Stimulated activated CD4-positive, alpha-beta T cell treated with anti-CD3 and anti-CD28 coated beads, Interleukin-15, amount 100 ng/mL, for 24 hours (primary cell): ENCODE measurements around the gene OR10G8.
A peak's percentile ranks its signal among the peaks of the same experiment; 100 is the strongest.
"Not testable (repeated sequence)": the region's sequence is repeated elsewhere in the genome, so short reads cannot be mapped to it uniquely, and the experiment has no call there.

Experiments used
- DNase-seq: peaks from one replicate; pipeline ENCODE4 v3.0.0-alpha.2; 2020

OR10G8 gene, protein sequence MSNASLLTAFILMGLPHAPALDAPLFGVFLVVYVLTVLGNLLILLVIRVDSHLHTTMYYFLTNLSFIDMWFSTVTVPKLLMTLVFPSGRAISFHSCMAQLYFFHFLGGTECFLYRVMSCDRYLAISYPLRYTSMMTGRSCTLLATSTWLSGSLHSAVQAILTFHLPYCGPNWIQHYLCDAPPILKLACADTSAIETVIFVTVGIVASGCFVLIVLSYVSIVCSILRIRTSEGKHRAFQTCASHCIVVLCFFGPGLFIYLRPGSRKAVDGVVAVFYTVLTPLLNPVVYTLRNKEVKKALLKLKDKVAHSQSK

DNA sequence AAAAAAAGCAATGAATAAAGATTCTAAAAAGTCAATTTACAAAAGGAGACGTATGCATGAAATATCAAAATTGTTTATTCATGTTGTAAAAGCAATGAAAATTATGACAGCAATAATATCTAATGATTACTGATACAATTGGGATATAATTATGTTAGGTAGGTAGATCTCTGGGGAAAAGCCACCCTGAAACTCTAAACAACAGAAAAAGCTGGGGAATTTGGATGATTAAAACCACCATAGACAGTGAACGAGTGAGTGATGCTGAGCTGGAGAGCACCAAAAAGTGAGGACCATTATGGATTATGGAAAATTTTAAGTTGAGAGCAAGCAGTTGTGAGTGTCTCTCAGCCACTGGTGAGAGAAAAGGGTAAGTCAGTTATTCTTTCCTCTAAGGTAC is at the start of gene OR10G8:
Gene OR10G8, plus strand, starts transcription at position 301 of the 400 bp plus-strand sequence. CDS start 2,825 bp downstream, outside the sequence.
- no peak for DNase-seq

GRCh38 chr11:123977731-123978347 is 48.8 kb upstream of the OR10G8 start, which contains the start of gene OR10S1:
Gene OR10S1, minus strand, starts transcription at chr11:123977781. Its CDS starts 117 bp downstream, at chr11:123977664.
- no peak for DNase-seq

DNA sequence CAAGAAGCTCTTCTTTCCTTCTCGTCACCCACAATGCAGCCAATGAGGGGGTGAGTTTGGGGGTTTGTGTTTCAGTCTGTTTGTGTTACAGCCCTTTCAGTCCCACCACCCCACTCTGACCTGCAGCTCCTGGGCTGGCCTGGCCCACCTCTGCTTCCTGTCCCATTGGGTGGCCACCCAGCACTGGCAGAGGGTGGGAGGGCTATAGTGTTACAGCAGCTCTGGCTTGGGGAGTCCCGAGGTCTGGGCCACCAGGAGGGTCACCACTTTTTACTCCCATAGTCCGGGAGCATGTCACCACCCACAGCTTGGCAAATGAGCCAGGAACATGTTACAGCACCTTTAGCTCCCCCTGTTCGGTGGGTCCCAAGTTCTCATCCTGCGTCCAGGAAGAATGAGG is 47.3 kb upstream of the OR10G8 start:
- no peak for DNase-seq

DNA sequence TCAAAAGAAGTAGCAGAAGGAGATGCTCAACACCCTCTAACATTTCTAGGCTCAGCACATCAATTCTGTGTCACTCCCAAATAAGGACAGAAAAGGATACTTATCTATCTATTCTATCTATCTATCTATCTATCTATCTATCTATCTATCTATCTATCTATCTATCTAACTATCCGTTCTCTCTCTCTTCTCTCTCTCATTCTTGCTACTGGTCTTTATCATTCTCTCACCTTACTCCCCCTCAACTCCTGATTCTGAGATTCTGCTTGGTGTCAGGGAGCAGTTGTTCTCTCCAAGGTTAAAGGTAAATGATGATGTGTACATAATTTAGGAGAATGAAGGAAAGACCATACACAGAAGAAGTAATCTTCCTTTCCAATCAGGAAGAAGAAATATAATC is 31.5 kb upstream of the OR10G8 start, which contains the start of gene OR10G6:
Gene OR10G6, minus strand, starts transcription at position 43 of the 400 bp plus-strand sequence. Its CDS starts 0 bp downstream, at position 43.
- no peak for DNase-seq

- no peak for DNase-seq
Measured at GRCh38 chr11:124012697-124013096, 13.9 kb upstream of the OR10G8 start, which contains the start of gene OR10G4. Gene OR10G4, plus strand, starts transcription at chr11:124012997. Its CDS starts 2,578 bp downstream, at chr11:124015575.

DNA sequence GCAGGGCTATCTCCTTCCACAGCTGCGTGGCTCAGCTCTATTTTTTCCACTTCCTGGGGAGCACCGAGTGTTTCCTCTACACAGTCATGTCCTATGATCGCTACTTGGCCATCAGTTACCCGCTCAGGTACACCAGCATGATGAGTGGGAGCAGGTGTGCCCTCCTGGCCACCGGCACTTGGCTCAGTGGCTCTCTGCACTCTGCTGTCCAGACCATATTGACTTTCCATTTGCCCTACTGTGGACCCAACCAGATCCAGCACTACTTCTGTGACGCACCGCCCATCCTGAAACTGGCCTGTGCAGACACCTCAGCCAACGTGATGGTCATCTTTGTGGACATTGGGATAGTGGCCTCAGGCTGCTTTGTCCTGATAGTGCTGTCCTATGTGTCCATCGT is 10.8 kb upstream of the OR10G8 start:
- DNase-seq, result not testable (repeated sequence)

DNA sequence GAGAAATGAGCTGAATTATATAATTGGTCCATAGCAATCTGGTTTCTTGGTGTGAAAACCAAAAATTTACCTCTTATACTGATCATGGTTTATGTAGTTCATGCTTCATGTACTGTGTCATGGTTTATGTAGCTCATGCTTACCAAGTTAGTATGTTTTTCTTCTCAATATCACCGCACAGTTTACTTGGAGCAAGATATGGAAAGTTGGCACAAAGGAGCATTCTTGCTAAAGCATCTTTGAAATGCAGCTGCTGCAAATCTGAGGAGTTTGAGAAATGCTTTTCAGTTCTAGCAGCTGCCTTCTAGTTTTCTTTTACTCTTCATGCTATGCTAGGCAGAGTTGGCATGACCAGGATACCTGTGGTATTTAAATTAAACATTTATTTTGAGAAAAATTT is 10.1 kb downstream of the OR10G8 start:
- DNase-seq, result no peak

GRCh38 chr11:124039557-124039956 is 13.0 kb downstream of the OR10G8 start:
- no peak for DNase-seq

GRCh38 chr11:124041254-124041653 is 14.7 kb downstream of the OR10G8 start, which contains the start of gene OR10G7:
Gene OR10G7, minus strand, starts transcription at chr11:124041325. Its CDS starts 2,324 bp downstream, at chr11:124039001.
- no peak for DNase-seq

- DNase-seq, result no peak
Measured at GRCh38 chr11:124043420-124043819, 16.8 kb downstream of the OR10G8 start.

- no peak for DNase-seq
Measured at GRCh38 chr11:124050748-124051147, 24.1 kb downstream of the OR10G8 start.

DNA sequence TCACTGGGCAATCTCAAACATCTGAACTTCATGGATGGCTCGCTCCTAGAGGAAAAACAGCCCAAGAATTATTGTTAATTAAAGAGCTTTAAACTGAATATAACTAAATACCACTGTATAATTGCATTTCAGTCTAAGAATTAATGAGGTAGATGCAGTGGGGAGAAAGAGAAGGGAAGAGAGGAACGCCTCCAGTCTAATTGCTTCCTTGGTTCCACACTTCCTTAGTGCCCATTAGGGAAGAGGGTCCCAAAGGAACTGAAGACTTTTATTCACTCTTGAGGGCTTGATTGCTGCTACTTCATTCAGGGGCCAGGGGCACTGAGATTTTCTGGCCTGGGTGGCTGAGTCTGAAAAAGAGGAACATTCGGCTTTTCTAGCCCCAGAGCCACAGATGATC is 26.4 kb downstream of the OR10G8 start:
- no peak for DNase-seq

- no peak for DNase-seq
Measured at GRCh38 chr11:124068601-124069110, 42.1 kb downstream of the OR10G8 start.

DNA sequence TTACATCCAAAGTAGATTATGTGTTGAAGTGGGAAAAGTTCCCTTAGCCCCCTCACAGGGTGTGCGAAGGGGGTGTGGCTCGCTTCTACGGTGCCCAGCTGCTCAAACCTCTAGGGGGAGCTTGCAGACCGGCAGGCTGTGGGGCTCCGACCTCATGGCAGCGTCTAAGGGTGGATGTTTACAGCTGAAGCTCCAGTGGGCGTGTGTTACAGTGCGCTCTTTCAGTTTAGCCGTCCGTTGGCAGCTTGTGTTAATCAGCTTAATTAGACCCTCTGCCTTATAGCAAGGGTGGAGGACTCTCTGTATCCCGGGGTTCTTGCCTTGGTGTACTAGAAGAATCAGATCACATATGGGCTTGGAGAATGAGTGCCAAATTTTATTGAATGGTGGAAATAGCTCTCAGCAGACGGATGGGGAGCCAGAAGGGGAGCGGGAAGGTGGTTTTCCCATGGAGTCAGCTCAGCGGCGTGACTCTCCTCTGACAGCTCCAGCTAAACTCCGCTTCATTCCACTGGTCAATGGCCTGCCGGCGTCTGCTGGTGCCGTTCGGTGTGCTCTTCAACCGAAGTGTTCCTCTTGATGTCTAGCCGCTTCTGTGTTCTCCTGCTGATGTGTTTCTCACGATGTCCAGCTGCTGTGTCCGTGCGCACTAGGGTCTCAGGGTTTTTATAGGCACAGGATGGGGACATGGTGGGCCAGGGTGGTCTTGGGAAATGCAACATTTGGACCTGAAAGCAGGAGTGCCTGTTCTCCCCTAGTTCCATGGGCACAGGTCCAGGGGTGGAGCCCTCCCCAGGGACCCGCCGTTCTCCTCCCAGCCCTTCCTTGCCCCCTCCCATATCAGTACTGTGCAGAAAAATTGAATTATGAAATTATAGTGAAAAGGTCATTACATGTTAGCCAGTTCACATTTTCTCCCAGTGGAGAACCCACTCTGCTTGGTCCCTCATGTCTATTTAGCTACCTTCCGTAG is 43.1 kb downstream of the OR10G8 start:
- peak; percentile 57 for DNase-seq

GRCh38 chr11:124070915-124071622 is 44.5 kb downstream of the OR10G8 start:
- peak; percentile 74 for DNase-seq

DNA sequence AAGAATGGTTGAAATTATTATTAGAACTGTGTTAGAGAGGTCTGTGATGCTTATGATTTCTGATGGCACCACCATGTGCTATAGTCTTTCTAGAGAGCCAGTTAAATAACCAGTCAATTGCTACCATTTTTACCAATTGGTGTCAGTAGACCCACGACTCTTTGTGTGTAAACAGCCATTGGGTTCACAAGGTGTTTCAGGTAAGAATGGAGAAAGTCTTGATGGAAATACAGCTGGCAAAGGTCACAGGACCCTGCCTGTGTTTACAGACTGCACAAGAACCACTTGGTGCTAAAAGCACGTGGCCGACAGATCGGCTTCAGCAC is 45.0 kb downstream of the OR10G8 start:
- DNase-seq, result no peak

DNA sequence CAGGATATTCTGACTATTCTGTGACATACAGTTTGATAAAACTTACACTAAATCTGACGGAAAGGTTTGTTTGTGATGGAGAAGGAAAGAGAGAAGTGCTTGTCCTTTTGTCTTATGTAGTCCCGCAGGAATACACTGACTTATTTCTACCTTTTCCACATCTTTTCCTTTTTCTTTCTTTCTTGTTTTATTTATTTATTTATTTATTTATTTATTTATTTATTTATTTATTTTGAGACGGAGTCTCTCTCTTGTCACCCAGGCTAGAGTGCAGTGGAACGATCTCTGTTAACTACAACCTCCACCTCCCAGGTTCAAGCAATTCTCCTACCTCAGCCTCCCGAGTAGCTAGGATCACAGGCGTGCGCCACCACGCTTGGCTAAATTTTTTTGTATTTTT is 45.5 kb downstream of the OR10G8 start:
- no peak for DNase-seq

GRCh38 chr11:124074554-124074953 is 48.0 kb downstream of the OR10G8 start:
- no peak for DNase-seq

DNA sequence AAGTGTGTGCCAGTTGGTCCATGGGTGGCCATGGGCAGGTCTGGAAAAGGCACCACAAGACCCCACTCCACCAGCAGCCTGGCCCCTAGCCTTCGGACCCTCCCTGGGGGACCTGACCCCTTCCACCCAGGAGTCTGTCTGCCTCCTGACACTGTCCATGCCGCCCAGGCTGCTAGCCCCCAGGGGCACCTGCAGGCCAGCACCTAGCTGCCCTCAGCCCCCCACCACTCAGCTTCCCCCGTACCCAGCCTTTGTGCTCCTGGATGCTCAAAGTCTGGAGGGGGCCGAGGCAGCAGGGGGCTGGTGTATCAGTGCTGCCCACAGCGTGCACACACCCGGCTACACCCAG is 48.9 kb downstream of the OR10G8 start:
- DNase-seq, result no peak

DNA sequence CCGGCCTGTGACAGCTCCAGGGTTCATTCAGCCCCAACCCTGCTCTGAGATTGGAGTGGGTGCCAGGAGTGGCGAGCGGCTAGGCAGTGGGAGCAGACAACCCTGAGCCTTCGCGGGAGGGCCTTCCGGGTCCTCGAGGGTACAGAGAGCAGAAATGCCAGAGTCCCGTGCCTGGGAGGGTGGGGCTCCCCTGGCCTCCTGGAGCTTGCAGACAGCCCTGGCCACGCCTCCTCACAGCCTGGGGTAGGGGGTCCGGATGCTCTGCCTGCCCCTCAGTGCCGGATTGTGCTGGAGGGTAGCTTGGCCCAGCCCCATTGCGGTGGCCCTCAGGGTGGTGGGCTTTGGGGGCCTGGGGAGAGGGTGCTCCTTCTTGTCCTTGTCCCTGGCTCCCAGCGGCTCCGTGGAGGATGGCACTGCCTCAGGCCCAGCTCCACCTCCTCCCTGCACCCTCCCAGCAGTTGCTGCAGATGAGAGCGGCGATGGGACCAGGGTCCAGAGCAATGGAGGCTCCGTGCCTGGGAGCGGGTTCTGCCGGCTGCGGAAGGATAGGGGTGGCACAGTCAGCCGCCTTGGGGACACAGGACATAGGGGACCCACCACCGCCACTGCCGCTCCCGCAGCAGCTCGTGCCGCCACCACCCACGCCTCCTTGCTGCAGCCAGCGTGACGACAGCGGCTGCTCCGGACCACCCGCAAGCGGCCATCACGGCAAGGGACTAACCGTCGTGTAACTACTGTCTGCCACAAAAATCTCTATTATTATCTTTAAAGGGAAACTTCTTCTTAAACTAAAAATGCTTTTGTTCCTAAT is 49.4 kb downstream of the OR10G8 start:
- DNase-seq, result peak; percentile 30

DNA sequence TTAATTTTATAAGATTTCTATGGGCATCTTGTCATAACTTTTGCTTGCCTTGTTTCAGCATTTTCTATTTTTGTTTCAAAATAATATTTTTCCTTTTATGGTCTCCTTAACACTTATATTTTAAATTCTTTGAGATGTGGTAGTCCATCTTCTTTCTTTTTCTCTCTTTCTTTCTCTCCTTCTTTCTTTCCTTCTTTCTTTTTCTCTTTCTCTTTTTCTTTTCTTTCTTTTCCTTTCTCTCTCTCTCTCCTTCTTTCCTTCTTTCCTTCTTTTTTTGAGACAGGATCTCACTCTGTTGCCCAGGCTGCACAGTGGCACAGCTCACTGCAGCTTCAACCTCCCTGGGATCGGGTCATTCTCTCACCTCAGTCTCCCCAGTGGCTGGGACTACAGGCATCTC is 50.7 kb downstream of the OR10G8 start:
- DNase-seq, result no peak
